Right lobe of liver (tissue), 6 donors: ENCODE results near the gene KCND3. TPM values are rescaled to one million over a fixed set of nuclear protein-coding genes. Genes with fewer than 3 reads are reported as not detected.
A peak's percentile ranks its signal among the peaks of the same experiment; 100 is the strongest.

Source experiments
- ATAC-seq, 4 donors: fragments of 200-7000 bp; cut with Tn5 transposase; one replicate each; pipeline ENCODE4 v1.9.1; 2020; ENCODE audit warnings: mild to moderate bottlenecking in 4 of 4, moderate library complexity in 4 of 4
- DNase-seq, 3 donors: peaks; one replicate each; pipeline ENCODE4 v3.0.0-alpha.2; 2020
- H3K27ac ChIP-seq, 3 donors: fragments of 200-600 bp; one replicate each; pipeline ENCODE4 v1.8.0; 2022
- H3K27me3 ChIP-seq, 2 donors: fragments of 200-600 bp; one replicate each; pipeline ENCODE4 v1.8.0; 2022
- H3K36me3 ChIP-seq, 4 donors: fragments of 200-600 bp; sonication (generic) in 1 of 4; one replicate each; pipeline versions ENCODE4 v1.5.1 to v1.8.0; 2017 to 2022; ENCODE audit warnings: control low read depth in 1 of 4
- H3K4me1 ChIP-seq, 4 donors: fragments of 200-600 bp; sonication (generic) in 1 of 4; one replicate each; pipeline versions ENCODE4 v1.5.1 to v1.8.0; 2017 to 2022; ENCODE audit warnings: control low read depth in 1 of 4
- H3K4me3 ChIP-seq, 3 donors: fragments of 200-600 bp; one replicate each; pipeline ENCODE4 v1.8.0; 2022
- H3K9me3 ChIP-seq, 4 donors: fragments of 200-600 bp; sonication (generic) in 1 of 4; one replicate each; pipeline versions ENCODE4 v1.5.1 to v1.8.0; 2017 to 2022; ENCODE audit warnings: control low read depth in 1 of 4
- CTCF ChIP-seq, 4 donors: fragments of 200-600 bp in 3 of 4; fragments of 450-650 bp in 1 of 4; IDR thresholded peaks; one replicate each; pipeline versions ENCODE4 v1.5.1 to v1.8.0; 2016 to 2022; ENCODE audit warnings: antibody characterized with exemption in 4 of 4, mild to moderate bottlenecking in 2 of 4
- POLR2A ChIP-seq: fragments of 450-650 bp; IDR thresholded peaks from one replicate; pipeline ENCODE4 v1.6.1; 2017; ENCODE audit warnings: antibody characterized with exemption, mild to moderate bottlenecking
- WGBS: methylation state at CpG from one replicate; pipeline ENCODE4 v1.1.6; 2018; ENCODE audit warnings: low coverage, low lambda C conversion rate; ENCODE audit not compliant: insufficient coverage; ENCODE audit errors: missing lambda C conversion rate; 5-methylcytosine and 5-hydroxymethylcytosine counted together
- intact Hi-C, 2 donors: fragments of 100-400 bp; cut with DNase I; formaldehyde crosslinking; loops; one replicate each; pipeline versions ENCODE4 v1.11.2 to v1.14.1; 2022
- total RNA-seq, 6 experiments: library from RNA; depleted of rRNA in 2 of 6; stranded (reverse); fragments of >200 nt in 2 of 6; fragmentation: NEBNext Ultra II Directional in 3 of 6; extraction: Animal tissue kit (Norgen Biotek cat#: 25700) in 3 of 6; gene quantifications; one replicate each; pipeline versions ENCODE4 v1.1.0 to v1.2.4, GENCODE V29; 2016 to 2023
- donor health status: DM: no; HTN: yes; CAD: no.
- donor health status: DM: no; HTN: no; CAD: no.
- donor health status: DM: no; HTN: no; CAD: no.
- donor health status: DM: no; HTN: yes; CAD: no.
- donor health status: DM: no; HTN: yes; CAD: no.

Gene KCND3
- total RNA-seq, 6 experiments from 2014 or later = 8.1 to 25.5 (median 16.2) TPM

GRCh38 chr1:111843177-111843576 is 146.3 kb downstream of the KCND3 start:
- TF ChIP-seq CTCF (IDR thresholded peaks at IDR 0.05) (no peak), POLR2A (no peak)
- Histone ChIP-seq H3K4me3 (no peak overlapping the region), H3K36me3 (no peaks in the 10 kb centered on the region), H3K27ac (no peak overlapping the region), H3K27me3 (no peaks in the 10 kb centered on the region), H3K4me1 (no peaks in the 10 kb centered on the region), H3K9me3 (no peaks in the 10 kb centered on the region)
- intact Hi-C loops = no loop called here
- DNase-seq (no peak), ATAC-seq (no peak)
- no CpG with 5 or more reads among the region's 2 CpGs for WGBS

GRCh38 chr1:111842411-111842810 is 147.1 kb downstream of the KCND3 start:
- Histone ChIP-seq H3K27me3 (no peaks in the 10 kb centered on the region), H3K4me1 (no peaks in the 10 kb centered on the region), H3K9me3 (no peaks in the 10 kb centered on the region), H3K4me3 (no peak overlapping the region), H3K36me3 (no peaks in the 10 kb centered on the region), H3K27ac (no peak overlapping the region)
- TF ChIP-seq POLR2A (no peak), CTCF (IDR thresholded peaks at IDR 0.05) (no peak)
- ATAC-seq (no peak), DNase-seq (no peak)
- WGBS = 86% methylated on average over 3 of the region's 3 CpGs
- intact Hi-C loops = no loop called here

GRCh38 chr1:111841746-111842145 is 147.7 kb downstream of the KCND3 start:
- ATAC-seq (no peak), DNase-seq (no peak)
- intact Hi-C loops = no loop called here
- Histone ChIP-seq H3K4me3 (no peak overlapping the region), H3K36me3 (no peaks in the 10 kb centered on the region), H3K27me3 (no peaks in the 10 kb centered on the region), H3K27ac (no peak overlapping the region), H3K9me3 (no peaks in the 10 kb centered on the region), H3K4me1 (no peaks in the 10 kb centered on the region)
- 83% methylated on average over 2 of the region's 2 CpGs for WGBS
- TF ChIP-seq POLR2A = no peak
- TF ChIP-seq CTCF (IDR thresholded peaks at IDR 0.05) = no peak

GRCh38 chr1:111841189-111841588 is 148.3 kb downstream of the KCND3 start:
- no peak for ATAC-seq
- no peaks in the 10 kb centered on the region for H3K4me1 ChIP-seq
- WGBS = 90% methylated on average over 7 of the region's 7 CpGs
- no peaks in the 10 kb centered on the region for H3K27me3 ChIP-seq
- no peaks in the 10 kb centered on the region for H3K36me3 ChIP-seq
- H3K27ac ChIP-seq = no peak overlapping the region
- intact Hi-C loops = no loop called here
- TF ChIP-seq POLR2A (no peak), CTCF (IDR thresholded peaks at IDR 0.05) (no peak)
- H3K9me3 ChIP-seq = no peaks in the 10 kb centered on the region
- DNase-seq = no peak
- H3K4me3 ChIP-seq = no peak overlapping the region

GRCh38 chr1:111837393-111837792 is 152.1 kb downstream of the KCND3 start:
- intact Hi-C loops = no loop called here
- H3K27me3 ChIP-seq = no peaks in the 10 kb centered on the region
- no peaks in the 10 kb centered on the region for H3K36me3 ChIP-seq
- ATAC-seq = peak; percentile 46 to 63 (median 56)
- no peak overlapping the region for H3K27ac ChIP-seq
- no peaks in the 10 kb centered on the region for H3K4me1 ChIP-seq
- no peaks in the 10 kb centered on the region for H3K9me3 ChIP-seq
- peak in 1 of 3 donors; percentile 54 for DNase-seq
- 25% methylated on average over 2 of the region's 7 CpGs for WGBS
- TF ChIP-seq POLR2A (no peak), CTCF (IDR thresholded peaks at IDR 0.05) (no peak)
- H3K4me3 ChIP-seq = no peak overlapping the region
